Stimulated activated naive CD8-positive, alpha-beta T cell treated with anti-CD3 and anti-CD28 coated beads, Interleukin-15, Interleukin-2, amounts not matched to agents 100 U/mL and 50 U/mL, for 24 hours (primary cell): Measurements from ENCODE around the gene AGBL4.

Source experiments
- ATAC-seq: fragments of 150-1000 bp; cut with Tn5 transposase; one replicate; pipeline ENCODE4 v1.10.0; 2021
- DNase-seq: peaks from one replicate; pipeline ENCODE4 v3.0.0; 2021

AGBL4 gene

GRCh38 chr1:48645883-48646282 lies 1377.9 kb downstream of the AGBL4 start:
- DNase-seq (no peak), ATAC-seq (no peak)

GRCh38 chr1:48644905-48645605 lies 1378.7 kb downstream of the AGBL4 start:
- ATAC-seq (no peak), DNase-seq (no peak)

GRCh38 chr1:48644190-48644900 lies 1379.4 kb downstream of the AGBL4 start:
- DNase-seq: no peak
- no peak for ATAC-seq

GRCh38 chr1:48643193-48643592 lies 1380.6 kb downstream of the AGBL4 start:
- no peak for ATAC-seq
- DNase-seq: no peak

GRCh38 chr1:48640836-48641492 lies 1382.8 kb downstream of the AGBL4 start:
- DNase-seq (no peak), ATAC-seq (no peak)

- ATAC-seq (no peak), DNase-seq (no peak)
Observed at GRCh38 chr1:48629867-48630266, 1393.9 kb downstream of the AGBL4 start.

- no peak for ATAC-seq
- no peak for DNase-seq
Observed at GRCh38 chr1:48627486-48627885, 1396.3 kb downstream of the AGBL4 start.

GRCh38 chr1:48619539-48619938 lies 1404.2 kb downstream of the AGBL4 start:
- DNase-seq: no peak
- no peak for ATAC-seq

- no peak for ATAC-seq
Observed at GRCh38 chr1:48617252-48617651, 1406.5 kb downstream of the AGBL4 start.

GRCh38 chr1:48616710-48617109 lies 1407.0 kb downstream of the AGBL4 start:
- ATAC-seq (no peak), DNase-seq (no peak)

More at GRCh38 chr1:48617252-48617651, 1406.5 kb downstream of the AGBL4 start:
- DNase-seq: no peak

GRCh38 chr1:48611841-48612240 lies 1411.9 kb downstream of the AGBL4 start:
- no peak for DNase-seq
- no peak for ATAC-seq

- DNase-seq: no peak
- no peak for ATAC-seq
Observed at GRCh38 chr1:48610628-48611542, 1412.9 kb downstream of the AGBL4 start.

- DNase-seq: no peak
- ATAC-seq: no peak
Observed at GRCh38 chr1:48608882-48609281, 1414.9 kb downstream of the AGBL4 start.

GRCh38 chr1:48603222-48603621 lies 1420.5 kb downstream of the AGBL4 start:
- DNase-seq: no peak
- no peak for ATAC-seq

GRCh38 chr1:48602349-48602748 lies 1421.4 kb downstream of the AGBL4 start:
- no peak for DNase-seq
- no peak for ATAC-seq

- ATAC-seq (no peak), DNase-seq (no peak)
Observed at GRCh38 chr1:48600182-48600581, 1423.6 kb downstream of the AGBL4 start.

GRCh38 chr1:48597663-48598062 lies 1426.1 kb downstream of the AGBL4 start:
- DNase-seq (no peak), ATAC-seq (no peak)

GRCh38 chr1:48596046-48596445 lies 1427.7 kb downstream of the AGBL4 start:
- ATAC-seq (no peak), DNase-seq (no peak)

- DNase-seq (no peak), ATAC-seq (no peak)
Observed at GRCh38 chr1:48595613-48596012, 1428.1 kb downstream of the AGBL4 start.

- no peak for ATAC-seq
- no peak for DNase-seq
Observed at GRCh38 chr1:48592330-48592729, 1431.4 kb downstream of the AGBL4 start.

- DNase-seq (no peak), ATAC-seq (no peak)
Observed at GRCh38 chr1:48591181-48591580, 1432.6 kb downstream of the AGBL4 start.

- no peak for DNase-seq
- ATAC-seq: no peak
Observed at GRCh38 chr1:48588061-48588460, 1435.7 kb downstream of the AGBL4 start.
